PC-9 (cell line): ENCODE measurements around the gene ZSCAN5A.

ENCODE experiments used
- EZH2 ChIP-seq: fragments of 200-600 bp; sonication (generic); IDR thresholded peaks from 2 replicates; pipeline ENCODE4 v1.8.0; 2017; ENCODE audit warnings: antibody characterized with exemption, low read depth
- TF ChIP-seq, protein P1 (sequence below): fragments of 200-600 bp; sonication (generic); conservative IDR thresholded peaks from 2 replicates; pipeline ENCODE4 v1.6.1; 2017; ENCODE audit warnings: mixed run types, antibody characterized with exemption, mild to moderate bottlenecking, moderate library complexity

DNA sequence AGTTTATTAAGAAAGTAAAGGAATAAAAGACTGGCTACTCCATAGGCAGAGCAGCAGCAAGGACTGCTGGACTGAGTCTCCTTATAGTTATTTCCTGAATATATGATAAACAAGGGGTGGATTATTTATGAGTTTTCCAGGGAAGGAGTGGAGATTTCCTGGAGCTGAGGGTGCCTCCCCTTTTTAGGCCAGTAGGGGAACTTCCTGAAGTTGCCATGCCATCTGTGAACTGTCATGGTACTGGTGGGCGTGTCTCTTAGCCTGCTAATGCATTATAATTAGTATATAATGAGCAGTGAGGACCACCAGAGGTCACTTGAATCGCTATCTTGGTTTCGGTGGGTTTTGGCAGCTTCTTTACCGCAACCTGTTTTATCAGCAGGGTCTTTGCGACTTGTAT lies 13.5 kb downstream of the ZSCAN5A start:
- TF ChIP-seq, protein P1, sequence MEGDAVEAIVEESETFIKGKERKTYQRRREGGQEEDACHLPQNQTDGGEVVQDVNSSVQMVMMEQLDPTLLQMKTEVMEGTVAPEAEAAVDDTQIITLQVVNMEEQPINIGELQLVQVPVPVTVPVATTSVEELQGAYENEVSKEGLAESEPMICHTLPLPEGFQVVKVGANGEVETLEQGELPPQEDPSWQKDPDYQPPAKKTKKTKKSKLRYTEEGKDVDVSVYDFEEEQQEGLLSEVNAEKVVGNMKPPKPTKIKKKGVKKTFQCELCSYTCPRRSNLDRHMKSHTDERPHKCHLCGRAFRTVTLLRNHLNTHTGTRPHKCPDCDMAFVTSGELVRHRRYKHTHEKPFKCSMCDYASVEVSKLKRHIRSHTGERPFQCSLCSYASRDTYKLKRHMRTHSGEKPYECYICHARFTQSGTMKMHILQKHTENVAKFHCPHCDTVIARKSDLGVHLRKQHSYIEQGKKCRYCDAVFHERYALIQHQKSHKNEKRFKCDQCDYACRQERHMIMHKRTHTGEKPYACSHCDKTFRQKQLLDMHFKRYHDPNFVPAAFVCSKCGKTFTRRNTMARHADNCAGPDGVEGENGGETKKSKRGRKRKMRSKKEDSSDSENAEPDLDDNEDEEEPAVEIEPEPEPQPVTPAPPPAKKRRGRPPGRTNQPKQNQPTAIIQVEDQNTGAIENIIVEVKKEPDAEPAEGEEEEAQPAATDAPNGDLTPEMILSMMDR = peak; percentile 24; the same call in 1 of the 2 replicates
- no peak for TF ChIP-seq EZH2
